AG09309 (cell line): Measurements from ENCODE around the gene PTPRC.

Experiments used
- DNase-seq: peaks from one replicate; pipeline ENCODE4 v3.0.0-alpha.2; 2010; ENCODE audit warnings: low read depth
- H3K4me3 ChIP-seq: 2 replicates; pipeline ENCODE4 v1.5.1; 2011; ENCODE audit warnings: mild to moderate bottlenecking, low read depth, low read length, moderate library complexity; ENCODE audit not compliant: control insufficient read depth
- TF ChIP-seq, protein P1 (sequence below): IDR thresholded peaks from 2 replicates; pipeline ENCODE4 v1.5.1; 2011; ENCODE audit warnings: mild to moderate bottlenecking, low read depth, low read length, inconsistent platforms; ENCODE audit not compliant: insufficient read depth, control insufficient read depth; ENCODE audit errors: missing control alignments

Gene PTPRC

DNA sequence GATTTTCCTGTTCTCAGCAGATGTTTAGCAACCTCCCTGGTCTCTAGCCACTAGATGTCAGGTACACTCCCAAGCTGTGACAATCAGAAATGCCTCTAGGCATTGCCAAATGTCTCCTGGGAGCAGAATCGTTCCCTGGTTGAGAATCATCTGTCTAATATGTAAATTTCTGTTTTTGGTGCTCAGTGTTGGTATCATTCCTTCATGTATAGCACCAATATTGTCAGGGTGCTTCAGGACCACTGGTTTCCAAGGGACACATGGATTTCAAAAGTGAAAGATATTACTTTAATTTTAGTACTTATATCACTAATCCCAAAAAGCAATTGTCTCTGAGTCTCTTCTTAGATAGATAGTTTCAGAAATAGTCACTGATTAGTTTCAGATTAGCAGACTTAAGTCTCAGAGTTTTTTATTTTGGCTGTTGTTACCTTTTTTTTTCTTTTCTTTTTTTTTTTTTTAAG is 160.1 kb downstream of the PTPRC start:
- TF ChIP-seq, protein P1, sequence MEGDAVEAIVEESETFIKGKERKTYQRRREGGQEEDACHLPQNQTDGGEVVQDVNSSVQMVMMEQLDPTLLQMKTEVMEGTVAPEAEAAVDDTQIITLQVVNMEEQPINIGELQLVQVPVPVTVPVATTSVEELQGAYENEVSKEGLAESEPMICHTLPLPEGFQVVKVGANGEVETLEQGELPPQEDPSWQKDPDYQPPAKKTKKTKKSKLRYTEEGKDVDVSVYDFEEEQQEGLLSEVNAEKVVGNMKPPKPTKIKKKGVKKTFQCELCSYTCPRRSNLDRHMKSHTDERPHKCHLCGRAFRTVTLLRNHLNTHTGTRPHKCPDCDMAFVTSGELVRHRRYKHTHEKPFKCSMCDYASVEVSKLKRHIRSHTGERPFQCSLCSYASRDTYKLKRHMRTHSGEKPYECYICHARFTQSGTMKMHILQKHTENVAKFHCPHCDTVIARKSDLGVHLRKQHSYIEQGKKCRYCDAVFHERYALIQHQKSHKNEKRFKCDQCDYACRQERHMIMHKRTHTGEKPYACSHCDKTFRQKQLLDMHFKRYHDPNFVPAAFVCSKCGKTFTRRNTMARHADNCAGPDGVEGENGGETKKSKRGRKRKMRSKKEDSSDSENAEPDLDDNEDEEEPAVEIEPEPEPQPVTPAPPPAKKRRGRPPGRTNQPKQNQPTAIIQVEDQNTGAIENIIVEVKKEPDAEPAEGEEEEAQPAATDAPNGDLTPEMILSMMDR, result no peak
- no peak overlapping the region for H3K4me3 ChIP-seq
- DNase-seq, result no peak

DNA sequence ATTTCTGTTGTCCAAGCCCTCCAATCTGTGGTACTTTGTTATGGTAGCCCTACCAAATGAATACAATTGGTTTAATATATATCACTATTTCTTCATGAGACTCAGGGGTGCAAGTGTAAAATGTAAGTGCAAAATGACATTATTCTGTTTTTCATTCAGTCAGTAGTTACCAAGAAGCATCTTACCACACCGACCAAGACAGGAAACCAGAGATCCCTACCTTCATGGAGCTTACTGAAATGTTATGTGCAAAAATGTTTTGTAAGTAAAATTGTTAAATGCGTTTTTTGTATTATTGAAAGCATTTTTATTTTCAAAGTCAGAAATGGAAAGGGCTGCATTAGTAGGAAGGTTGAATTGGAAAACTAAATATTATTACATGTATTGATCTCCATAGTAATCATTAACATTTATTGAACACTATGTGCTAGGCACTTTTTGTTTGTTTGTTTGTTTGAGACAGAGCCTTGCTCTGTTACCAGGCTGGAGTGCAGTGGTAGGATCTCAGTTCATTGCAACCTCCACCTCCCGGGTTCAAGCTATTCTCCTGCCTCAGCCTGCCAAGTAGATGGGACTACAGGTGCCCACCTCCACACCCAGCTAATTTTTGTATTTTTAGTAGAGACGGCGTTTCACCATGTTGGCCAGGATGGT is 166.8 kb downstream of the PTPRC start:
- DNase-seq, result no peak
- TF ChIP-seq, protein P1, result no peak

DNA sequence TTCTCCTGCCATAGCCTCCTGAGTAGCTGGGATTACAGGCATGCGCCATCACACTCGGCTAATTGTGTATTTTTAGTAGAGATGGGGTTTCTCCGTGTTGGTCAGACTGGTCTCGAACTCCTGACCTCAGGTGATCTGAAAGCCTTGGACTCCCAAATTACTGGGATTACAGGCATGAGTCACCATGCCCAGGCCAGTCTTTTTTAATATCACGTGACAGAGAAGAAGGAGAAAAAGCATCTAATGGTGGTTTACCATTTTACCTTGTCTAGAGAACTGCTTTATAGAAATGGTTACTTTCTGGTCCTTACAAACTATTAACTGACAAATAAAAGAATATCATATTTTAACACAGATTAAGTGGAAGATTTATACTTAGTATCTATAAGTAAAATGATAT is 168.0 kb downstream of the PTPRC start:
- TF ChIP-seq, protein P1, result no peak
- no peak for DNase-seq
- no peak overlapping the region for H3K4me3 ChIP-seq

More for the DNA sequence above, 166.8 kb downstream of the PTPRC start:
- no peak overlapping the region for H3K4me3 ChIP-seq
